ENCODE results near the gene CYREN. TPM values are rescaled to one million over a fixed set of nuclear protein-coding genes. Genes with fewer than 3 reads are reported as not detected.

CYREN gene
- total and polyA plus RNA-seq, 9 of the 15 experiments (the other 6 are each of a cell fraction or from before 2014, with no cell fraction given), result 13.9 to 108 (median 88.8) TPM

DNA sequence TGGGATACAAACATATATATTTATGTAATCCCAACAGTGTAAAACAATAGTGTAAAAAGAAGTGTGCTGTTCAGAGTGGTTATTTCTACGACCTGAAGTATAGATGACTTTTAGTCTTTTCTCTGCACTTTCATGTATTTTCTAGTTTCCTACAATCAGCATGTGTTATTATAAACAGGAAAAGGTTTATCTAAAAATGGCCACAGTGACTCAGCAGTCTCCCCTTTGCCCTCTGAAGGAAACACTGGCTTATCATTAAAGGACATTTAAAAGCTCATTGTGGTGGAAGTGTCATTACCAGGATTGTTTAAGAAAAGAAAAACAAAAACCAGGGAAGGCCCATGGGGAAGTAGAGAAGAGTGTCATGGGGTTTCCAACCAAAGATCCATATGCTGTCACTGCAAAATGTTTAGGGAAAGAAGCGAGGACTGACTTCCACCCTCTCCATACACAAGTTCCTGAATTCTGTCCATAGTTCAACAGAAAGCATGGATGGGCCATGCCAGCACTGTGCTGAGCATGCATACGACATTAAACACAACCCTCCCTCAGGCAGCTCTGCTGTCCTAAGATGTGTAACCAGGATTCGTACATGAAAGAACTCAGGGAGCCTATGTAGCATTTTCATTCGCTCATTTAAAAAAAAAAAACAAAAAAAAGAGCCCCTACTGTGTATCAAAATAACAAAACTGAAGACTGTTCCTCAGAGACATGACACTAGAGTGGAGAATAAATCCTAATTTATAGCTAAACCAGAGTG lies 10.2 kb downstream of the CYREN start (continued):
- peak; percentile 58 to 78 for TF ChIP-seq AFF1 (IDR thresholded peaks at IDR 0.05; ENCODE audit: low read depth in 1 of 2, partially characterized antibody in 2 of 2)
- TF ChIP-seq ZNF583 (CRISPR knock-in tag; IDR thresholded peaks at IDR 0.05), result 0 out of 2 replicates have a peak, but pooled peaks have one; percentile 40
- TF ChIP-seq NCOA2 (IDR thresholded peaks at IDR 0.05; ENCODE audit: partially characterized antibody in 2 of 2), result peak in 1 of 2 experiments; percentile 48
- TF ChIP-seq RNF2 (IDR thresholded peaks at IDR 0.05), result peak; percentile 81
- TF ChIP-seq, protein P1, sequence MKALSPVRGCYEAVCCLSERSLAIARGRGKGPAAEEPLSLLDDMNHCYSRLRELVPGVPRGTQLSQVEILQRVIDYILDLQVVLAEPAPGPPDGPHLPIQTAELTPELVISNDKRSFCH (CRISPR knock-in tag; IDR thresholded peaks at IDR 0.05), result no peak
- TF ChIP-seq, protein P1 (tag; IDR thresholded peaks at IDR 0.05), result peak; percentile 88
- TF ChIP-seq ZNF830 (CRISPR knock-in tag; IDR thresholded peaks at IDR 0.05), result 0 out of 2 replicates have a peak, but pooled peaks have one; percentile 36
- peak; percentile 80 for TF ChIP-seq NR2C1 (IDR thresholded peaks at IDR 0.05)
- peak; percentile 90 for TF ChIP-seq NR2C1 (tag; IDR thresholded peaks at IDR 0.05)
- TF ChIP-seq, protein P2, sequence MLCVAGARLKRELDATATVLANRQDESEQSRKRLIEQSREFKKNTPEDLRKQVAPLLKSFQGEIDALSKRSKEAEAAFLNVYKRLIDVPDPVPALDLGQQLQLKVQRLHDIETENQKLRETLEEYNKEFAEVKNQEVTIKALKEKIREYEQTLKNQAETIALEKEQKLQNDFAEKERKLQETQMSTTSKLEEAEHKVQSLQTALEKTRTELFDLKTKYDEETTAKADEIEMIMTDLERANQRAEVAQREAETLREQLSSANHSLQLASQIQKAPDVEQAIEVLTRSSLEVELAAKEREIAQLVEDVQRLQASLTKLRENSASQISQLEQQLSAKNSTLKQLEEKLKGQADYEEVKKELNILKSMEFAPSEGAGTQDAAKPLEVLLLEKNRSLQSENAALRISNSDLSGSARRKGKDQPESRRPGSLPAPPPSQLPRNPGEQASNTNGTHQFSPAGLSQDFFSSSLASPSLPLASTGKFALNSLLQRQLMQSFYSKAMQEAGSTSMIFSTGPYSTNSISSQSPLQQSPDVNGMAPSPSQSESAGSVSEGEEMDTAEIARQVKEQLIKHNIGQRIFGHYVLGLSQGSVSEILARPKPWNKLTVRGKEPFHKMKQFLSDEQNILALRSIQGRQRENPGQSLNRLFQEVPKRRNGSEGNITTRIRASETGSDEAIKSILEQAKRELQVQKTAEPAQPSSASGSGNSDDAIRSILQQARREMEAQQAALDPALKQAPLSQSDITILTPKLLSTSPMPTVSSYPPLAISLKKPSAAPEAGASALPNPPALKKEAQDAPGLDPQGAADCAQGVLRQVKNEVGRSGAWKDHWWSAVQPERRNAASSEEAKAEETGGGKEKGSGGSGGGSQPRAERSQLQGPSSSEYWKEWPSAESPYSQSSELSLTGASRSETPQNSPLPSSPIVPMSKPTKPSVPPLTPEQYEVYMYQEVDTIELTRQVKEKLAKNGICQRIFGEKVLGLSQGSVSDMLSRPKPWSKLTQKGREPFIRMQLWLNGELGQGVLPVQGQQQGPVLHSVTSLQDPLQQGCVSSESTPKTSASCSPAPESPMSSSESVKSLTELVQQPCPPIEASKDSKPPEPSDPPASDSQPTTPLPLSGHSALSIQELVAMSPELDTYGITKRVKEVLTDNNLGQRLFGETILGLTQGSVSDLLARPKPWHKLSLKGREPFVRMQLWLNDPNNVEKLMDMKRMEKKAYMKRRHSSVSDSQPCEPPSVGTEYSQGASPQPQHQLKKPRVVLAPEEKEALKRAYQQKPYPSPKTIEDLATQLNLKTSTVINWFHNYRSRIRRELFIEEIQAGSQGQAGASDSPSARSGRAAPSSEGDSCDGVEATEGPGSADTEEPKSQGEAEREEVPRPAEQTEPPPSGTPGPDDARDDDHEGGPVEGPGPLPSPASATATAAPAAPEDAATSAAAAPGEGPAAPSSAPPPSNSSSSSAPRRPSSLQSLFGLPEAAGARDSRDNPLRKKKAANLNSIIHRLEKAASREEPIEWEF (CRISPR knock-in tag; IDR thresholded peaks at IDR 0.05), result 0 out of 2 replicates have a peak, but pooled peaks have one; percentile 13
- peak; percentile 90 for TF ChIP-seq SMARCC2 (IDR thresholded peaks at IDR 0.05; ENCODE audit: low read depth)
- peak in 1 of 2 experiments; percentile 84; a peak in 2 of 3 replicates for TF ChIP-seq CBX3 (IDR thresholded peaks at IDR 0.05; ENCODE audit: borderline replicate concordance in 1 of 2, low read length in 2 of 2)
- 0 out of 2 replicates have a peak, but pooled peaks have one; percentile 31 for TF ChIP-seq POLR2AphosphoS5 (IDR thresholded peaks at IDR 0.05; ENCODE audit: control insufficient read depth, insufficient read depth, low read depth, low read length)
- peak; percentile 30; the same call in 1 of the 2 replicates for TF ChIP-seq SMAD3 (CRISPR knock-in tag; conservative IDR thresholded peaks at IDR 0.05)
- TF ChIP-seq ESRRA (IDR thresholded peaks at IDR 0.05; ENCODE audit: borderline replicate concordance, low read depth), result peak; percentile 96
